Measurements from ENCODE around the gene MYOG.

Gene MYOG

DNA sequence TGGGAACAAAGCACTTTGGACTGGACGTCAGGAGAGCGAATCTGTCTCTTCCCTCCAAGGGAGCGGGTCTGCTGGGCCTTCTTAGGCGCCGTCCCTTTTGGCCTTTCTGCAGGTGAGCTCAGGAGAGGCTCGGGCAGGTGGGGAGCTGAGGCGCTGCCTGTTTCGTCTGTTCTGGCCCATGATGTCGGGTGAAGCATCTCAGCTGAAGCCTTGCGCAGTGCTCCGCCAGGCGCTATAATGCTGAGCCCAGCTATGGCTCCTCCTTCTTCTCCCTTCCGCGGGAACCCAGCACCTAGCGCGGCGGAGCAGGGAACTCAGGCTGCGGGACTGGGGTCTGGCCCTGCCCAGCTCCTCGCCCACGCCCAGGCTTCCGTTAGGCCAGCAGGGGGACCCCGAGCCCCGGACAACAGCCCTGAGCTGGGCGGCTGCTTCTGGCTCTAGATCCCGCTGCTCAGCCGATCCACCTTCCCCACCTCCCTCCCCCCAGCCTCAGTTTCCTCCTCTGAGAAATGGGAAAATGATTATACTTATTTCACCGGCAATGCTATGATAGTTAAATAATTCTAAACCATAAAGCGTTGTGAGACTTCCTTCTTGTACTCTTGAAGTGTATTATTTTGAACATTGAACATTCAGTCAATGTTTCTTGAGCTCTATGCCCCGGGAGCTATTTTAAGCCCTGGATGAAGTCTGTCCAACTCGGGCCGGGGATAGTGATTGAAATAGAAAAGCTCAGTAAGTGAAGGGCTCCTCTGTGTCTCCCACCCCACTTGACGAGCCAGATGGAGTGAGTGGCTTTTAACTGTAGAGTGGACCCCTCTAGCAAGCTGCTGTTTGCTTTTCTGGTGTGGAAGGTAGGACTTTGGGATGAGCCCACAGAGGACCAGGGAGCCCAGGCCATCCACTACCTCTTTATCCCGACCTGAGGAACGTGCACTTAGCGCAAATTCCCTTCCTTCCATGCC, 32.1 kb upstream of the MYOG start:
- no peak for DNase-seq (ENCODE audit: low read depth)

DNA sequence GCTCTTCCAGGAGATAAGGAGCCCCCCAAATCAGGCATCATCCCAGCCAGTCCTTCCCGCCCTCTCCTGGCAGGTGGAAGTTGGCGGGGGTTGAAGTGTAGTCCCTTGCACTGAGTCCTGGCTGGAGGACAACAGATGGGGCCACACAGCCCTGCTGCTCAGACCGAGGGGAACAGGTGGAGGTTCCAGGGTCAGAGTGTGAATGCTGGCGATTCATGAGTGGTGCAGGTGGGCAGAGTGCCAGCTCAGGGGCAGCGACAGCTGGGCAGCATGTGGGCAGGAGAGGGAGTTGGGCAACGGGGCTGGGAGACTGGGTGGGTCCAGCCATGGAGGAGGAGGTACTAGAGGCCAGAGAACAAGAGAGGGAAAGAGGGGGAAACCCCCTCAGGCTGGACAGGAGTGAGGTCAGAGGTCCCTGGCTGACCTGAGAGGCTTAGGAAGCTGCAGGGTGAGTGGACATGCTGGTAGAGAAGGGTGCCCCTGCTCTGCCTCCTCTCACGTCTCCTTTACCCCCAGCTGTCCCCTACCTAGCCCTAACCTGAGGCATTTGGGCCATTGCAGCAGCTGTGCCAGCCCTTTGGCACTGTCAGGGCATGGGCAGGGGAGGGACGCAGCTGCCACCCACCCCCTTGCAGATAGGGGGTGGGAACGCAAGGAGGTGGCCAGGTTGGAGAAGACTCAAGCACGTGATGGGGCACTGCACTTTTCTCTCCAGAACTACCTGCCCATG, 30.4 kb upstream of the MYOG start:
- DNase-seq (ENCODE audit: low read depth), result no peak

DNA sequence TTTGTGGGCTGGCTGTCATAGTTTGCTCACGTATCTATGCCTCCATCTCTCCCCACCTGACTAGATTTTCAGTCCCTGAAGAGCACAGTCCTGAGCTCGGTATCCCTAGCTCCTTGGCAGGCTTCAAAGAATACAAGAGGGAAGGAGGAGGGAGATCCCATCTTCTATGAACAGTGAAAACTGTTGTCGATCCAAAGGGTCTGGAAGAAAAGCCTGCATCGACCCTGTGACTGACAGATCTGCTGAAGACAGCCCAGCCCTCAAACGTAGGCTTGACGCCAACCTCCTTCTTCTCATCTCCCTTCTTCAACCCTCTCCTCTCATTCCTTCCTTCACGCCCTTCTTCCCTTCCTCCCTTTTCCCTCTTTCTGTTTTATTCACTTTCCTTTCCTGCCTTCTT, 28.4 kb upstream of the MYOG start:
- DNase-seq (ENCODE audit: low read depth), result no peak

DNA sequence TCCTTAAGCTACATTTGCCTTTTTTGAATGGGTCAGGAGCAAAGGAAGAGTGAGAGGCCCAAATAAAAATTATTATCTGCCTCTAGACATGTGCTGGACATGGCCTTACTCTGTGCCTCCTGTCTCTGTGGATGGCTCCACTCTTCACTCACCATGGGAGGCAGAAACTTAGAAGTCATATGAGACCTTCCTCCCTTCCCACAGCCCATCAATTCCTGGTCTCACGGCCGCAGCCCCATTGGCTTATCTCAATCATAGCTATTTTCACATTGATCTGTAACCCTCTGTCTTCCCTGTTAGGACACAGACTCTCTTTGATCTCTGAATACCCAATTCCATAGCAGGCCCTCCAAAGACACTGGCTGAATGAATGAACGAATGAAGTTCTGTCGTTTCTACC, 27.5 kb upstream of the MYOG start:
- DNase-seq (ENCODE audit: low read depth), result no peak

DNA sequence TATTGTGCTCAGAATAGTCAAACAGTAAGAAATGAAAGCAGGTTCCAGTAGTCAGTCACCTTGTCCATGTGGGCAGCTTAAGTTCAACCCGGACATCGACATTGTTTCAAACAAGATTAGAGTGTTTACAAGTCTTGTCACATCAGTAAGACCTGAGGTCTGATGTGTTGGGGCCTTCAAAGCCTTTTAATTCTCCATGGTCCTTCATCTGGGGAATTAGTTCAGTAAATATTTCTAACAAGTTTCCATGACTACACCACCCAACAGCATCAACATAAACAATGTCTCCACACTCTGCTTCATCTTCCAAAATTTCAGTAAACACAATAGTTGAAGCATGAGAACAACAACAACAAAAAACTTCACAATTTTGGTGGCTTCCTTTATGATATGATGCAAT, 26.7 kb upstream of the MYOG start:
- DNase-seq (ENCODE audit: low read depth), result no peak

DNA sequence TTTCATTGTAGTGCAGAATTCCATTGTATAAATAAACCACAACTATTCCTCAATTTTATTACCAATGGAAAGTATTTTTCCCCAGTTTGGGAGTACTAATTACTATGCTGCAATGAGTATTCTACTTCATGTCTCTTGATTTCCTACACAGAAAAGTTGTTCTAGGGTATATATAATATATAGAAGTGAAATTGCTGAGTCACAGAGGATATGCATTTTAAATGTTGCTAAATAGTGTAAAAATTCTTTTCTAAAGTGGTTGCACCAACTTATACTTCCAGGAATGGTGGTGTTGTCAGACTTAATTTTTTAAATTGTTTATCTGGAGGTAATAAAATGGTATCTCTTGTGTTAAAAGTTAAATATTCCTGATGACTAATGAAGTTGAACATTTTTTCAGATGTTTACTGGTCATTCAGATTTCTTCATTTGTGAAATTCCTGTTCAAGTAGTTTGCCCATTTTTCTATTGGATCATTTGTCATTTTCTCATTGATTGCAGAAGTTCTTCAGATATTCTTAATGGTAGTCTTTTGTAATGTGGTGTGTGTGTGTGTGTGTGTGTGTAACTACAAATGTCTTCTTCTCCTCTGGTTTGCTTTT, 19.1 kb upstream of the MYOG start:
- no peak for DNase-seq (ENCODE audit: low read depth)

DNA sequence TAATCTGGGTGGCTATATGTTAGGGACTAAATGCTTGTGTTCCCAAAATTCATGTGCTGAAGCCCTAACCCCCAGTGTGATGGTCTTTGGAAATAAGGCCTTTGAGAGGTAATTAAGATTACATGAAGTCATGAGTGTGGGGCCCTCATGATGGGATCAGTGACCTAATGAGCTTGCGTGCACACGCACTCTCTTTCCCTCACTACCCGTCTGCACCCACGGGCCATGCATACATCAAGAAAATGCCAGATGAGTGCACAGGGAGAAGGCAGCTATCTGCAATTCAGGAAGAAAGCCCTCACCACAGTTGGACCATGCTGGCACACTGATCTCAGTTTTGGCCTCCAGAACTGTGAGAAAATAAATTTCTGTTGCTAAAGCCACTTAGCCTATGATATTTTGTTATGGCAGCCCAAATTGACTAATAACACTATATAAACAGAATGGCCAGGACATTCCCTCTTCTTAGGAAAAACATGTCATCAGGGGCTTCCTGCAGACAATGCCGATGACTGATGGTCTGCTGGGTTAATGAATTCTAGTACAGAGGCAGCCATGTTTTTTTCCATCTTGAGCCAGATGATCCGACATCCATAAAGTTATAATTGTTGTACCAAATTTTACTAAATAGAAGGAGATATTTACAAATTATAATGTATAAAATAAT, 18.1 kb upstream of the MYOG start:
- no peak for DNase-seq (ENCODE audit: low read depth)

DNA sequence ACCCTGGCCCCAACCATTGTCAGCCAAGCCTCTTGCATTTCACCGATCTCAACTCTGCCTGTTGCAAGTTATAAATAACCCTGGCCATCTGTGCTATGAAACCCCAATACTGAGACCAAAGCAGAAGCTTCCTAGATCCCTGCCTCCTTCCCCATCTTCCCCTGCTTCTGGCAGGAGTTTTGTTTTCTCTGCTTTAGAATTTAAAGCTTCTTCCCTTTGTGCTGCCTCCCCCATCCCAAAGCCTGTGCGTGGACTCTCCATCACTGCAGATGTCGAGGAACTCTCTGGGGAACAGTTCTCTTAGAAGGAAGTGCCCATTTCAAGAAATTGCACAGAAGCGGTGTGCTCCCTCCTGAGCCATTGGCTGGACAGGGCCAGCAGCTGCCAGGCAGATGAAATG, 17.4 kb upstream of the MYOG start:
- DNase-seq (ENCODE audit: low read depth), result no peak

DNA sequence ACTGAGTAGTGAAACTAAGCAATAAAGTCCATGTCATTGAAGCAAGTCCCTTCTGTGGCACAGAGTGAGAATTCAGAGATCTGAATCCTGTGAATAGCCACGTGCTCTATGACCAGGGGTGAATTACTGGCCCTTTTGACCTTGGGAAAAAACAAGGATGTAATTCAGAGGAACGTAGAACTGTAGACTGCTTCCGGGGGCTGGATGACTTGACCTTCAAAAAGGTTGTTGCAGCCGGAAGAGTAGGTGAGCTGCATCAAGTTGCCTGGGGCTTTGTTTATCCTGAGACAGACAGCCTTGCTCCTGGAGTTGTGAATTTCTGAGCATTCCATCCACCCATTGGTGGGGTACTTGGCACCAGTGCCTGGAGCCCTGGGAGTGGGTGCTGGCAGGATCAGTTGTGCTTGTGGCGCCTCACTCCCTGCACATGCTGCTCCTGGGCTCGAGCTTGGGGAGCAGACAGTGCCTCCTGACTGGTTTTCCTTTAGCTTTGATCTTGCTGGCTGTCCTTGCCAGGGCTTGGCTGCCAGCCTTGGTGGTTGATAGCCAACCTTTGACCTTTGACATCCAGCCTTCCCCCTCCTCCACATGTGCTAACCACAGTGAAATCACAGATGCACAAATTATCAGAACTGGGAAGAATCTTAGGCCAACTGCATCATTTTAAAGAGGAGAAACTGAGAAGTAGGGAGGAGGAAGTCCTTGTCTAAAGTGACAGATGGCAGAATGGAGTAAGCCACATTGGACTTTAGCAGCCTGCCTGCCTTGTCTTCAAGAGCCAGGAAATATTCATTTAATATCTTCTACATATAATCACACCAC, 16.2 kb upstream of the MYOG start:
- DNase-seq (ENCODE audit: low read depth), result no peak

DNA sequence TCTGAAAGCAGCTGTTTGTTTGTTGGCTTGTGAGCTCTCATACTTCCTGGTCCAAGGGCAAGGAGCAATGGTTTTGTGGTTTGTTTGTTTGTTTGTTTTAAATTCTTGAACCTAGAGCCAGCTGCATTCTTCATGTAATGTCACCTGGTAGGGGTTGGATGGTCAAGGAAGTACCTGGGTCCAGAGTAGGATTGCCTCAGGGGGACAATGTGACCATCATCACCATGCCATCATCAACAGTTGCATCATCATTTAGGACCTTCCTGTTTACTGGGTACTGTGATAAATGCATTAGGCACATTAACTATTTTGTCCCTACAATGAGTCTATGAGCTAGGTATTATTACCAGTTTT, 14.7 kb upstream of the MYOG start:
- DNase-seq (ENCODE audit: low read depth), result no peak

DNA sequence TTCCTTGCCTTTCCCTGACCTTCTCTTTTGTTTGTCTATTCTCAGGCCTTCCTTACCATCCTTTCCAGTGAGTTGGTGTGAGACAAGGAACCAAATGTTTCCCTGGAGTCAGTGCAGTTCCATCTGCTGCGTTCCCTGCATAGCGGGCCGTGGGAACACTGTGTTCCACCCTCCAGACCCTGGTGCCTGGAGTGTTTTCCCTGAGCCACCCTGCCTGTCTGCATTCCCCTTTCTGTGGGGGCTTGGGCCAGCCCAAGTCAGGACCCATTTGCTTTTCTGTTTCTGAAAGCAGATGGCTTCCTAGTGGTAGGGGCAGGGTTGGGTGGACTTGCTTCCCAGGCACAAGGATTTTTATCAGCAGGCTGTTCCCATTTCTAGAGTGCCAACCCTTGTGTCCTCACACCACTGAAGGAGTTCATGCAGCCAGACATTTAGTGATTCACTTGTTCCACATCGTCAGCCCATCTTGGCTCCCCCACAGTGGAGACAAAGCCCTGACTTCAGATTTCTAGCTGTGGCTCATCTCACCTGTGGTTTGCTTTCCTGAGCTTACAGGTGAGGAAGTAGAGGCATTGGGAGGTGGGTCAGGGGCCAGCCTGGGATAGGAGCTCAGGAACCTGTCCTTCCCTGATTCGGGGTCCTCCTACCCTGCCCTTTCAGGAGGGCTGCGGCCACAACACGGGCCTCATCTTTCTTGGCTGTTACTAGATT, 14.1 kb upstream of the MYOG start:
- no peak for DNase-seq (ENCODE audit: low read depth)

DNA sequence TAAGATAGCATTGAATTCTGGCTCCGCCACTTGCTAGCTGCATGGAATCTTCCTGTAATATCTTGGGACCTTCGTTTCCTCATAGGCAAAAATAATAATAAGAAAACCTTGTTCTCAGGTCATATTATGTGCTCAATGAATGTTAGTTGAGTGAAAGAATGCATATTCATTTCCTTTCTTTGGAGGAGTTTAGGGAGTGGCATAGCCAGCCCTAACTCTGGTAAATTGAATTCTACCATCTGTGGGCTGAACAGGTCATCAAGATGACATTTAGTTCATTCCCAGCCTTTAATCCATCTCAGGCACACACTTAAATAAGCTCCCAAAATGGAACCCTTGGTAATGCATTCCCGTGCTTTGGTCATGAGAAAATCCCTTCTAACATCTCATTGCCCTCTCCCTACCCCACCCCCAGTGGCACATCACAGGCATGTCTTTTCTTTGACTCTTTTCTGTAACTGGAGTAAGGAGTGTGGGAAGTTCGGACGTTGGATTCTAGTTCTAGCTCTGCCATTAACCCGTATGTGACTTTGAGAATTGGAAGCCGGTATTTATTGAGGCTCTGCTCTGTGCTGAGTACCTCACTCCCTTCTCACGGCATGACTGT, 13.2 kb upstream of the MYOG start:
- DNase-seq (ENCODE audit: low read depth), result no peak

DNA sequence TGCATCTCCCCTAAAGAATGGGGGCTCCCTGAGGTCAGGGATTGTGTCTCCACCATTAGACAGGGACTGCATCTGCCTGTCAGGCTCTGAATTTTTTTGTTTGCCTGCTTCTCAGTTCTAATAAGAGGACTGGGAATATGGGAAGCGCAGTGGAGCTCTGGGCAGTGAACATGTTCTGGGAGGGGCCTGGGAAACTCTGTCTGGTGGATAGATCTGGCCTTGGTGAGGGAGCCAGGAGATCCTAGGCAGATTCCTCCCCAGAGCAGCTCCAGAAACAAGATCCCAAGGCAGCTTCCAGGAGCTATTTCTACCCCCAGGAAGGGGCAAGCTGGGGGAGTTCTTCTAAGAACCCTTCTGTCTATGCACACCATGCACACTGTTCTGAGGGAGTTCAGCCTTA, 12.6 kb upstream of the MYOG start:
- no peak for DNase-seq (ENCODE audit: low read depth)

DNA sequence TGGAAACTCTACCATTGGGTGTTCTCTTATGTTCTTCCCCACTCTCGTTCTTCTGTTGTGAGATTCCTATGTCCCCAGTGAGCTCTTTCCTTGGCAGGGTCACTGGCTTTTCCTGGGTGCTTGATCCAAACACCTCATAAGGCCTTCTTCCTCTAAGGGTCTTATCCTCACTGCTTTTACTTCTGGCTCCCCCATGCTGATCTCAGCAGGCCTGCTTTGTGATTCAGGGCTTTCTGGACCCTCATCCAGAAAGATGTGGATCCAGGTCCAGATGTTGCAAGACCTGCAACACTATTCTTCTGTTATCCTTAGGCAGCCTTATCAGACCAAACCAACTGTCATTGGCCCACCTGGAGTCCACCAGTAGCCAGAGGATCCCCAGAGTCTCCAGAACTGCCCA, 11.2 kb upstream of the MYOG start:
- no peak for DNase-seq (ENCODE audit: low read depth)

DNA sequence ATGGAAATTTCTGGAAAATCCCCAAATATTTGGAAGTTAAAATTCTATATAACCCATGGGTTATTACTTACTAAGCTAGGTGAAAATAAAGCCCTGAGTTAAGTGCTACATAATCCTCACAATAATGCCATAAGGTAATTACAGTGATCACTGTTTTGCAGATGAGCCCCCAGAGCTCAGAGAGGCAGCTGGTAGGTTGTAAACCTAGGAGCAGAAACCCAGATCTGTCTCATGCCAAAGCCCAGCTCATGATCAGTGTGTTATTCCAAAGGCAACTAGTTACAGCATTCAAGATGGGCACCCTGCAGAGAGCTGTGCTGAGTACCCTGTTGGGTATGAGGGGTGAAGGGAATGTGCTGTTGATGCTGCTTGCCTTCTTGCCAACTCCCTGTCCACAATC, 10.8 kb upstream of the MYOG start:
- no peak for DNase-seq (ENCODE audit: low read depth)

DNA sequence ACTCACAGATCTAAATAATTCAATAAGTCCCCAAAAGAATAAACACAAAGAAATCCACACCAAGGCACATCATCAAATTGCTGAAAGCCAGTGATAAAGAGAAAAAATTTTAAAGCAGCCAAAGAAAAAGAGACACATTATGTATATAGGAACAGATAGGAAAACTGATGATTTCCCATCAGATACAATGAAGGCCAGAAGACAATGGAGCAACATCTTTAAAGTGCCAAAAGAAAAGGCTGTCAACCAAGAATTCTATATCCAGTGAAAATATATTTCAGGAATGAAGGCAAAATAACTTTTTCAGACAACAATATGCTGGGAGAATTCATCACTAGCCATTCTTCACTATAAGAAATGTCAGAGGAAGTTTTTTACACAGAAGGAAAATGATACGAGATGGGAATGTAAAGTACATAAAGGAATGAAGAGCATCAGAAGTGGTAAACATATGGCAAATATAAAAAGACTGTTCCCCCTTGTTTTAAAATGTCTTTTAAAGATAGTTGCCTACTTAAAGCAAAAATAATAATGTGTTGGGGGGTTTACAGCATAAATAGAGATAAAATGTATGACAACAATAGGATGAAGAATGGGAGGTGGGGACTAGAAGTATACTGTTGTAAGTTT, 9.4 kb upstream of the MYOG start:
- DNase-seq (ENCODE audit: low read depth), result no peak

DNA sequence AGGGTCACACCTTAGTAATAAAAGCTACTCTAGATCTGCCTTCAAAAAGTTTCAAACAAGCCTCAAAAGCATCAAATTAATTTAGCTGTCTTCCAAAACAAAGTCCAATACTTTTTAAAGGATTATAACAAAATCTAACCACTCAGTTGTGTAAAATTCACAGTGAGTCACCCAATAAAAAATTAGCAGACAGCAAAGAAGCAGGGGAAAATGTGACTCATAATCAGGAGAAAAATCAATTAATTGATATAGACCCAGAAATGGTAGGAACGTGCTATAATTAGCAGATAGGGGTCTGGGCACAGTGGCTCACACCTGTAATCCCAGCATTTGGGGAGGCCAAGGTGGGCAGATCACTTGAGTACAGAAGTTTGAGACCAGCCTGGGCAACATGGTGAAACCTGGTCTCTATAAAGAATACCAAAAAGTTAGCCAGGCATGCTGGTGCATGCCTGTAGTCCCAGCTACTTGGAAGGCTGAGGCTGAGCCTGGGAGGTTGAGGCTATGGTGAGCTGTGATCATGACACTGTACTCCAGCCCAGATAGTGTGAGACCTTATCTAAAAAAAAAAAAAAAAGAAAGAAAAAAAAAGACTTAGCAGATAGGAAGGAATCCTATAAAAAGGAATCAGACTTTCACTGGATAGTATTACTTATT, 8.1 kb upstream of the MYOG start:
- DNase-seq (ENCODE audit: low read depth), result no peak

DNA sequence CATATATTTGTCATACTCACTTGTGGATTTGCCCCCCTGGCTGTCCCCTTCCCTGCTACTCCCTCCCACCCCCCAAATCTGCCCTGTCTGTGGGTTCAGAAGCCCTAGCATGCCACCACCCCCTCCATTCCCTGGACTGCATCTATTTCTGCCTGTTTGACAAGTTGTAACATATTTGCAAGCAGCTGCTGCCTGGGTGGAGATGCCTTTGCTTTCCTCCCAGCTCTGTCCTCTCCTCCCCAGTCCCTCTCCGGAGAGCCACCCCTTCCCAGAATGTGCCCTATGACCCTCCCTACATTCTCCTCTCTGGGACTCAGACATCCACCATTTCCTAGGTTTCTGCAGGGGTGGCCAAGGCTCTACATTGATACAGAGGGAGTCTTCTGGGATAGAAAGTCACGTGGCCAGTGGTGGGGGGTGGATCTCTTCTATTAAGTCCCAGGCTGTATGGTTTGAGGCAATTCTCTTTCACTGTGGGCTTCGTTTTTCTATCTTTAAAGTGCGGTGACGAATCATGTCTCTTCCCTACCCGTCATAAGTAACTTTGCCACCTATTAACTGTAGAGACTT, 6.0 kb upstream of the MYOG start:
- DNase-seq (ENCODE audit: low read depth), result no peak

DNA sequence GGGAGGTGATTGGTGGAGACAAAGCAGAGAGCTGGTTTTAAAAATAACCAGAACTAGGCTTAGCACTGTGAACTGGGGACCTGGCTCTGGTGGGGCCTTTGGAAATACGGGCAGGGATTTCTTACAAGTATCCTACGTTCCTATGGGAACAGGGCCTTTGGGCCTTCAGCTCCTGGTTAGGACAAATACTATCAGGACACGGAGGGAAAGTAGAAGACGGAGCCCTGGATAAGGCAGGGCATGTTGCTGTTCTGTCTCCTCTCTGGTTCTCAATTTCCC, 5.3 kb upstream of the MYOG start:
- DNase-seq (ENCODE audit: low read depth), result no peak

Measured in non-pigmented ciliary epithelial cell (primary cell).